NCI-H2107 treated with DMSO at 0.1 percent for 48 hours (cell line): ENCODE measurements around the gene TMPRSS9.

Source experiments
- DNase-seq: peaks from one replicate; lab custom pipeline; 2025; ENCODE audit not compliant: unreplicated experiment; lab: John Stamatoyannopoulos, UW

The TMPRSS9 gene

DNA sequence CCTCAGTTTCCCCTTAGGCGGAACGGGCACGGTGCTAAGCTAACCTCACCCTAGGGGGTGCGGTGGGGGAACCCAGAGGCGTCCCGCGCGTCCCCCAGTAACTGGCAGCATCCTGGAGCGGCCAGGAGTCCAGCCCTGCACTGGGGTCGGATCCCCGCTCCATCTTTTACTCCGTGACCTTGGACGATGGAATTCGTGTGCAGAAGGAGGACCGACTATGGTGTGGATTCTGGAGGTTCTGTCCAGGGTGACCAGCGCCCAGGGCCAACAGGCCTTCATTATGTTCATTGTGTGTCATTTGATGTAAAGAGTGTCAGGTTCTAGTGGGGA lies 31.0 kb upstream of the TMPRSS9 start:
- no peak for DNase-seq

GRCh38 chr19:2329501-2329916 lies 30.6 kb upstream of the TMPRSS9 start:
- no peak for DNase-seq

- peak; percentile 29 for DNase-seq
These were observed 29.8 kb upstream of the TMPRSS9 start for GRCh38 chr19:2330255-2330631.

- peak; percentile 82 for DNase-seq
These were observed 29.3 kb upstream of the TMPRSS9 start for GRCh38 chr19:2330632-2331284.

DNA sequence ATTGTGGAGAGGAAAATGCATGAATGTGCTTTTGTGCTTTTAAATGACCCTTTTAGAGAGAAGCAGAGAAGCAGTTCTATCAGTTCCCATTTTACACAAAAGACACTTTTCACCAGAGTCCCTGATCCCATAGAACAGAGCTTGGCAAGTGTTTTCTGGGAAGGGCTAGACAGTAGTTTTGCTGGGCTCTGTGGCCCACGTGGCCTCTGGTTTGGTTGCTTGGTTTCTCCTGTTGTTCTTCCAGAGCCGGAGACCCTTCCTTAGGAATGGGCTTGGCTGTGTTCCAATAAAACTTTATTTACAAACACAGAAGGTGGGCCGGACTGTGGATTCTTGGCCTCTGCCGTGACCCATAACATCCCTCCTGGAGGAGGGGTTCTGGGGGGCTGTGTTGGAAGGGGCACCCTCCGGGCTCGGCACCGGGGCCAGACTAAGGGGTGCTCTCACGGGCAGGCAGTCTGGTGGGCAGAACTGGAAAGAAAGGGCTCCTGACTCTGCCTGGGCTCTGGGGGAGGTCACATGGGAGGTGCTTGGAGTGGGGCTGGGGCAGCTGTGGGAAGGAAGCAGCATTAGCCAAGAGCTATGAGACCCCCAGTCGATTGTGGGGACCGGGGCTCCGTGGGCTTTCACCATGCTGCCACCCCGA lies 28.3 kb upstream of the TMPRSS9 start:
- DNase-seq, result no peak

DNA sequence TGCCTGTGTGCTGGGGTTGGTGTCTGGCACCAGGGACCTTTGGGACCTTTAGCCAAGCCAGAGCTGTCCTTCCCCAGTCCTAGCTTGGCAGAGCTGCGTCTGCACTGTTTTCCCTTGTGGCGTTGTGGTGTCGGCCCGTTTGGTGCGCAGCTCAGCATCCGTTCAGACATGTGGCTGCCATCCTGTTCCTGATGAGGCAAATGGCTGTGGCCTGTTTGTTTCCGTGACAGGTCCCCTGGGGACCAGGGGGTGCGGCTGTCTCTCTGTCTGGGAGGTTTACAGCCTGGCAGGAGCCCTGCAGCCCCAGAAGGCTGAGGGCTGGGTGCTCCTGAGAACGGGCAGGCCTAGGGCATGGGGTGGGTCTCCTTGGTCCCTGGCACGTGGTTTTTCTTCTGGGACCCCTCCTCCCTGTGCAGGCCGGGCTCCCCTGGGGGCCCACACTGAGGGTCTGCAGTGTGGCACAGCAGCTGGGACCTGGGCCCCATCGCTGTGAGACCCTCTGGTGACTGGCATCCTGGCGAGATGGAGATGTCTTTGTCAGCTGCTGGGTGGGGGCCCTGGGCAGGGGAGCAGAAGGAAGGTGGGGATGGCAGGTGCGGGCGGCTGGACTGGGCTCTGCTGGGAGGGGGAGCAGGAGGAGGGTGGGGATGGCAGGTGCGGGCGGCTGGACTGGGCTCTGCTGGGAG lies 27.6 kb upstream of the TMPRSS9 start:
- DNase-seq, result peak; percentile 50

DNA sequence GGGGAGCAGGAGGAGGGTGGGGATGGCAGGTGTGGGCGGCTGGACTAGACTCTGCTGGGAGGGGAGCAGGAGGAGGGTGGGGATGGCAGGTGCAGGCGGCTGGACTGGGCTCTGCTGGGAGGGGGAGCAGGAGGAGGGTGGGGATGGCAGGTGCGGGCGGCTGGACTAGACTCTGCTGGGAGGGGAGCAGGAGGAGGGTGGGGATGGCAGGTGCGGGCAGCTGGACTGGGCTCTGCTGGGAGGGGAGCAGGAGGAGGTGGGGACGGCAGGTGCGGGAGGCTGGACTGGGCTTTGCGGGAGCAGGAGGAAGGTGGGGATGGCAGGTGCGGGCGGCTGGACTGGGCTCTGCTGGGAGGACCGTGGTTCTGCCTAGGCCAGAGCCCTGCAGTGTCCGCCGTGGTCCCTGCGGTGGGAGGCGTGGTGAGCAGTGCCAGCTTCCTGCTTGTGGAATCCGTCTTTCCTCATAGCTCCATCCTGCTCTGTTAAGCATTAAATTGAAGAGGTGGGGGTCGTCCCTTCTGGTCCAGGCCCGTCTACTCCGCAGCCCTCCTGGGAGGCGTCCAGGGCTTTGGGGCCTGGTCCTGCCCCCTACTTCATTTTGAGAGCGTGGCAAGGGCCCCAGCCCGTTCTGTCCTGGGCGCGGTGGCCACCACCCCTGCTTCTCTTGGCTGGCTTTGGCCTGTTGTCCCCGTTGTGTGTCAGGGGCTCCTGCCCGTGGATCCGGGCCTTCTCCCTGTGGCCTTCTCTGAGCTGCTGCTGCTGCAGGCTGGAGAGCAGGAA lies 26.8 kb upstream of the TMPRSS9 start:
- peak; percentile 74 for DNase-seq

GRCh38 chr19:2333807-2334211 lies 26.3 kb upstream of the TMPRSS9 start:
- DNase-seq, result no peak

DNA sequence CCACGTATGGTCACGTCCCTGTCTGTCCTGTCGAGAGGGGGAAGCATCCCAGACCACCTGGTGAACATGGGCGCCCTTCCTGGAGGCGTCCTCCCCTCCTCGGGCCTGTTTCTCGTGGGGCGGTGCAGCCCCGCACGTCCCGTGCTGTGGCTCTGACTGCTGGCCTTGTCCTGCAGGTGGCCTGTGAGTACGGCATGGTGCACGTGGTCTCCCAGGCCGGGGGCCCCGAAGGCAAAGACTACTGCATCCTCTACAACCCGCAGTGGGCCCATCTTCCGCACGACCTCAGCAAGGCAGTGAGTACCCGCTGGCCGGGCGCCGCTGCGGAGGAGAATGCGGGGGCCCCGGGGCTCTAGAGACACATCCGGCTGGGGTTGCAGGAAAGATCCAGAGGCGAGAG lies 25.6 kb upstream of the TMPRSS9 start:
- DNase-seq, result no peak

- DNase-seq, result no peak
These were observed 24.8 kb upstream of the TMPRSS9 start for GRCh38 chr19:2334986-2335846.

DNA sequence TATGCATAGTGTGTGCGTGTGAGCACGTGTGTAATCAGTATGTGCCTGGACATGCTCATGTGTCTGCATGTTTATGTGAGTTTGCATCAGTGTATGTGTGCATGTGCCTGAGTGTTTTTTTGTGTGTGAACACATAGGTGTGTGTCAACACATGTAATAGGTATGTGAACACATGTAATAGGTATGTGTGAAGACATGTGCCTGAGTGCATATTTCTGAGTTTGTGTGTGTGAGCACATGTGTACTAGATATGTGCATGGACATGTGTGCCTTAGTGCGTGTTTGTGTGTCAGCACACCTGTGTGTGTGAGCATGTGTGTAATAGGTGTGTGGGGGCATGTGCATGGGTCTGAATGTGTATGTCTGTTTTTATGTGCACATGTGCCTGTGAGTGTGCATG lies 24.2 kb upstream of the TMPRSS9 start:
- no peak for DNase-seq

DNA sequence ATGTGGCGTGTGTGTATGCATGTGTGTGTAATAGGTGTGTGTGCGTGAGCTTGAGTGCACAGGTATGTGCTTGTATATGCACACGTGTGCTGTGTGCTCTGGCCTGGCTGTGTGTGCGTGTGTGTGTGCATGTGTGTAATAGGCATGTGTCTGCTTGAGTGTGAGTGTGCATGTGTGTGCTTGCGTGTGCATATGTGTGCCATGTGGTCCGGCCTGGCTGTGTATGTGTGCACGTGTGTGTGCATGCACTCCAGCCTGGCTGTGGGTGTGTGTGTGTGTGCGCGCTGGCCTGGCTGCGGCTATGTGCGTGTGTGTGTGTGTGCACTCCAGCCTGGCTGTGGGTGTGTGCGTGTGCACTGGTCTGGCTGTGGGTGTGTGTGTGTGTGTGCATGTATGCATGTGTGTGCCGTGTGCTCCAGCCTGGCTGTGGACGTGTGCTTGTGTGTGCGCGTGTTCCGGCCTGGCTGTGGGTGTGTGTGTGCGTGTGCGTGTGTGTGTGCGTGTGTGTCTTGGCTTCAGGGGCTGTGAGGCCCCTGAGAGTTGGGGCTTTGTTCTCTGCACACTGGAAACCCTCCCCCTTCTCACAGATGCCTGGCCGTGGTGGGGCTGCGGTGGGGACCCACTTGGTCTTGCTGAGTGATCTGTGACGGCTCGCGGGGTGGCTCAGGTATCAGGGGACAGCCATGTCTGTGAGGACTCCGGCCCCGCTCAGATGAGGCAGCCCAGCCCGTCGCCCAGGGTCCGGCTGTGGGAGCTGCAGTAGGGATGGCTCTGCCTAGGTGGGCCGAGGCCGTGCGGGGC lies 23.3 kb upstream of the TMPRSS9 start:
- DNase-seq, result no peak

- no peak for DNase-seq
These were observed 22.7 kb upstream of the TMPRSS9 start for GRCh38 chr19:2337329-2337707.

DNA sequence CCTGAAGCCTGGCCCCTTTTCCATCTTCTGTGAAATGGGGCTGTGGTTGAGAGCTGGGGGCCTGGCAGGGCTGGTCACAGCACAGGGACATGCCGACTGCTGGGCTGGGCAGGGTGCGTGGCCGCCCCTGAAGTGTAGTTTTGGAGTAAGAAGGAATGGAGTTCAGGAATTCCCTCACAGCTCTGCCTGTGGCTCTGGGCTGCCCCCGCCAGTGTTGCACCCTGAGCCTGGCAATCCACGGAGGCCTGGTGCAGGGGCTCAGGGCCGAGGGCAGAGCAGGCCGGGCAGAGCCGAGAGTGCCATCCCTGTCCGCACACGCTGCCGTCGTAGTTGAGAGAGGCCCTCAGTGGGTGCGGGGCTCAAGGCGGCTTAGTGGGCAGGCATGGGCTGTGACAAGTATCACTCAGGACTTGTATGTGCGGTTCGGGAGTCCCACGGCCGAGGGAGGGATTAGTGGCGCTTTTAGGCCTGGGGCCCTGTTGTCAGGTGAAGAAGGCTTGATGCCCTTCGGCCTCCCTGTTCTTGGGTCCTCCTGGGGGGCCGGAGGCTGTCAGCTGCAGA lies 21.9 kb upstream of the TMPRSS9 start:
- DNase-seq, result no peak

GRCh38 chr19:2338751-2339643 lies 21.1 kb upstream of the TMPRSS9 start:
- no peak for DNase-seq

GRCh38 chr19:2339644-2340310 lies 20.3 kb upstream of the TMPRSS9 start:
- DNase-seq, result no peak

DNA sequence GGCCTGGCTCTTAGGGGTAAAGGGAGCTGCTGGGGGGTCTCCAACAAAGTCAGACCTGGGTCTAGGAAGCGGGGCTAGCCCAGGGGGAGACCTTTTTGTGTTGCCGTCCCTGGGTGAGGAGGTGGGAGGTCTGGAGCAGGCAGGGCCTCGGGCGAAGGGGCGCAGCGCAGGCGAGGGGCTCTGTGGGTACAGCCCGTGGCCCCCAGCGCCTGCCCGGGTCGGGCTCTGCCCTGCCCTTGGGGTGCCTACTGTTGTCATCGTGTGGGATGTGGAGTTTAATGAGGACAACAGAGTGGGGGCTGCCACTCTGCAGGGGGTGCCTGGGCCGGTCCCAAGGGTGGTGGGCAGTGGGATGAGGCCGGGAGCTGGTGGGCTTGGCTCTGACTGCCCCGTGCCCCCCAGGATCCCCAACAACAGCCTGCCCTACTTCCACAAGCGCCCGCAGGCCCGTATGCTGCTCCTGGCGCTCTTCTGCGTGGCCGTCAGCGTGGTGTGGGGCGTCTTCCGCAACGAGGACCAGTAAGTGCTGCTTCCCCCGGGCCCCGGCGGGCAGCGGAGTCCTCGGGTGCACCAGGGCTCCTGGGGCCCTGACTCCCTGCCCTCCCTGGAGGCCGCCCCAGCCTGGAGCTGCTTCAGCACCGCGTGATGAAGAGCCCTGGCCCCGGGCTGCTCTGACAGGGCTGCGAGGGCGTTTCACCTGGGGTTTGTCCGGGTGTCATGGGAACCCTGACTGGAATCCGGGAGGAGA lies 19.4 kb upstream of the TMPRSS9 start:
- DNase-seq, result no peak
